GM10248 (cell line): ENCODE measurements around the gene PPM1A.

Experiments
- CTCF ChIA-PET: fragments of 300-600 bp; sonication (Branson Sonifier 250); formaldehyde crosslinking; extraction: SDS; loops from one replicate; lab custom pipeline; 2021; ENCODE audit warnings: antibody characterized with exemption; lab: Yijun Ruan, JAX
- POLR2A ChIA-PET: fragments of 350-650 bp; sonication (Branson Sonifier 250); formaldehyde crosslinking; extraction: SDS; loops from one replicate; lab custom pipeline; 2020; ENCODE audit warnings: antibody characterized with exemption; lab: Yijun Ruan, JAX
- DNase-seq: peaks from one replicate; pipeline ENCODE4 v3.0.0; 2012; ENCODE audit errors: extremely low spot score
- CTCF ChIP-seq: IDR thresholded peaks from 2 replicates; pipeline ENCODE4 v1.5.1; 2012; ENCODE audit warnings: mild to moderate bottlenecking, low read depth; ENCODE audit errors: extremely low read depth, missing control alignments, control extremely low read depth

PPM1A gene

GRCh38 chr14:60331201-60332045, 82.4 kb downstream of the PPM1A start:
- POLR2A ChIA-PET: no interaction called here
- TF ChIP-seq CTCF: peak; percentile 82
- peak; percentile 71 for DNase-seq
- CTCF ChIA-PET: interaction anchor here (0.7 to 6.7 kb wide), 58 partner anchors 8 to 944 kb away, joined by 3 to 38 read pairs (median 4); partner anchors contain the start of genes DHRS7, PCNX4, SLC38A6 and TRMT5

GRCh38 chr14:60332046-60332399, 83.0 kb downstream of the PPM1A start:
- DNase-seq: no peak
- CTCF ChIA-PET: interaction anchor here (0.7 to 6.7 kb wide), 55 partner anchors 9 to 943 kb away, joined by 3 to 38 read pairs (median 4); partner anchors contain the start of genes PCNX4, SLC38A6 and TRMT5
- no peak for TF ChIP-seq CTCF
- POLR2A ChIA-PET: no interaction called here

GRCh38 chr14:60332869-60333268, 83.8 kb downstream of the PPM1A start:
- POLR2A ChIA-PET: no interaction called here
- no peak for TF ChIP-seq CTCF
- CTCF ChIA-PET: interaction anchor here (0.8 to 6.7 kb wide), 23 partner anchors 8 to 919 kb away, joined by 3 to 38 read pairs (median 7); partner anchors contain the start of gene PCNX4
- no peak for DNase-seq

- no peak for TF ChIP-seq CTCF
- POLR2A ChIA-PET: no interaction called here
- CTCF ChIA-PET: interaction anchor here (0.7 to 2.6 kb wide), 2 partner anchors 11 to 141 kb away, joined by 3 to 16 read pairs; no protein-coding TSS in a partner anchor
- DNase-seq: no peak
These were observed 90.5 kb downstream of the PPM1A start for GRCh38 chr14:60339571-60339970.

- ChIA-PET CTCF (interaction anchor here (1.0 to 1.6 kb wide), 3 partner anchors 9 to 219 kb away, joined by 3 to 13 read pairs (median 5); no protein-coding TSS in a partner anchor), POLR2A (no interaction called here)
- no peak for DNase-seq
- TF ChIP-seq CTCF: no peak
These were observed 94.6 kb downstream of the PPM1A start for GRCh38 chr14:60343571-60344071.

GRCh38 chr14:60344751-60345150, 95.7 kb downstream of the PPM1A start:
- POLR2A ChIA-PET: no interaction called here
- no peak for DNase-seq
- TF ChIP-seq CTCF: no peak
- CTCF ChIA-PET: interaction anchor here (1.3 to 3.8 kb wide), 2 partner anchors 13 to 15 kb away, joined by 3 to 18 read pairs; no protein-coding TSS in a partner anchor
